Mesenteric fat pad (tissue), 1 donor: ENCODE data around the gene CAPN12. TPM values are rescaled to one million over a fixed set of nuclear protein-coding genes. Genes with fewer than 3 reads are reported as not detected.
"Not testable (repeated sequence)": the region's sequence is repeated elsewhere in the genome, so short reads cannot be mapped to it uniquely, and the experiment has no call there.

Experiments
- DNase-seq: peaks from one replicate; pipeline ENCODE4 v3.0.0-alpha.2; 2020; ENCODE audit warnings: low spot score
- long read RNA-seq: library from polyadenylated mRNA; unstranded; transcript quantifications from one replicate; pipeline ENCODE4 v2.0.0, GENCODE V29; 2020
- total RNA-seq: library from RNA; stranded (reverse); fragmentation: NEBNext Ultra II Directional; extraction: Animal tissue kit (Norgen Biotek cat#: 25700); gene quantifications from one replicate; pipeline ENCODE4 v1.2.1, GENCODE V29; 2021
- donor health status: DM: yes; HTN: yes; CAD: no.

The CAPN12 gene, protein sequence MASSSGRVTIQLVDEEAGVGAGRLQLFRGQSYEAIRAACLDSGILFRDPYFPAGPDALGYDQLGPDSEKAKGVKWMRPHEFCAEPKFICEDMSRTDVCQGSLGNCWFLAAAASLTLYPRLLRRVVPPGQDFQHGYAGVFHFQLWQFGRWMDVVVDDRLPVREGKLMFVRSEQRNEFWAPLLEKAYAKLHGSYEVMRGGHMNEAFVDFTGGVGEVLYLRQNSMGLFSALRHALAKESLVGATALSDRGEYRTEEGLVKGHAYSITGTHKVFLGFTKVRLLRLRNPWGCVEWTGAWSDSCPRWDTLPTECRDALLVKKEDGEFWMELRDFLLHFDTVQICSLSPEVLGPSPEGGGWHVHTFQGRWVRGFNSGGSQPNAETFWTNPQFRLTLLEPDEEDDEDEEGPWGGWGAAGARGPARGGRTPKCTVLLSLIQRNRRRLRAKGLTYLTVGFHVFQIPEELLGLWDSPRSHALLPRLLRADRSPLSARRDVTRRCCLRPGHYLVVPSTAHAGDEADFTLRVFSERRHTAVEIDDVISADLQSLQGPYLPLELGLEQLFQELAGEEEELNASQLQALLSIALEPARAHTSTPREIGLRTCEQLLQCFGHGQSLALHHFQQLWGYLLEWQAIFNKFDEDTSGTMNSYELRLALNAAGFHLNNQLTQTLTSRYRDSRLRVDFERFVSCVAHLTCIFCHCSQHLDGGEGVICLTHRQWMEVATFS
- 1.3 TPM for total RNA-seq
- long read RNA-seq, partial matches to known transcripts, result 1 of 4 reads
- long read RNA-seq, other reads (novel, unspliced or antisense), result 3 of 4 reads

- no peak for DNase-seq
Measured at GRCh38 chr19:38744298-38744681, at the start of gene CAPN12. TSS of gene CAPN12 (minus strand) at chr19:38744474. CDS start at chr19:38744165, 309 bp downstream.

- DNase-seq, result no peak
Measured at GRCh38 chr19:38793671-38794070, 49.4 kb upstream of the CAPN12 start.

DNA sequence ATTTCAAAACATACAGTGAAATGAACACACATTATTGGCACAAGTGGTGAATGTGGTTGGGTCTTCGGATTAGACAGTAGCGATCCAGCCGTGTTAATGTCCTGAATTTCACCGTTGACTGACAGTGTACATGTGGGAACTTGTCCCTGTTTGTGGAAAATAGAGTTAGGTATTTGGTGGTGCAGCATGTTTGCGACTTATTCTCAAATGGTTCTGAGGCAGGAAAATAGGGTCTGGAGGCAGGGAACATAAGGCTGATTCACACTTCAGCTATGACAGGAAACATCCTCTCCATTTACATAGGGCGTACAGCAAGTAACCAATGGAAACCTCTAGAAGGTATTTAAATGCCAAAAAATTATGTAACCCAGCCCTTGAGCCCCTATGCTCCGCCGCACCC is 48.9 kb upstream of the CAPN12 start:
- DNase-seq, result no peak

GRCh38 chr19:38792250-38793111 is 48.2 kb upstream of the CAPN12 start:
- DNase-seq, result no peak

DNA sequence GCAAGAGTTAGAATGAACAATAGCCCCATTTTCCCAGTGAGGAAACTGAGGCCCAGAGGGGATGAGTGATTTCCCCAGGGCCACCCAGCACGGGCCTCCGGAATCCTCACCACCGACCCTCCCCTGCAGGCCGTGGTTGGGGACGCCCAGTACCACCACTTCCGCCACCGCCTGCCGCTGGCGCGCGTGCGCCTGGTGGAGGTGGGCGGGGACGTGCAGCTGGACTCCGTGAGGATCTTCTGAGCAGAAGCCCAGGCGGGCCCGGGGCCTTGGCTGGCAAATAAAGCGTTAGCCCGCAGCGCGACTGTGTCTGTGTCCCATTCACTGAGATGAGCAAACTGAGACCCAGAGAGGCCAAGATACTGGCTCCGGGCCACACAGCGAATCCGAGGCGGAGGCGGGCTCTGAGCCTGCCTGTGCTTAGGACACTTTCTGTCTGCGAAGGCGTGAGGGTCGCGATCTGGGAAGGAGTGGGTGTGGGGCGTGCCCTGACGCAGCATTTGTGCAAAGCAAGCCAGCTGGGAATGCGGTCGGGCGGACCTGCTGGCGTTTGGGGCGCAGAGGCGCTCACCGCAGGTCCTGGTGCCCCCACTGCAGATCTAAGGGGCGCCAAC is 47.3 kb upstream of the CAPN12 start:
- DNase-seq, result not testable (repeated sequence)

DNA sequence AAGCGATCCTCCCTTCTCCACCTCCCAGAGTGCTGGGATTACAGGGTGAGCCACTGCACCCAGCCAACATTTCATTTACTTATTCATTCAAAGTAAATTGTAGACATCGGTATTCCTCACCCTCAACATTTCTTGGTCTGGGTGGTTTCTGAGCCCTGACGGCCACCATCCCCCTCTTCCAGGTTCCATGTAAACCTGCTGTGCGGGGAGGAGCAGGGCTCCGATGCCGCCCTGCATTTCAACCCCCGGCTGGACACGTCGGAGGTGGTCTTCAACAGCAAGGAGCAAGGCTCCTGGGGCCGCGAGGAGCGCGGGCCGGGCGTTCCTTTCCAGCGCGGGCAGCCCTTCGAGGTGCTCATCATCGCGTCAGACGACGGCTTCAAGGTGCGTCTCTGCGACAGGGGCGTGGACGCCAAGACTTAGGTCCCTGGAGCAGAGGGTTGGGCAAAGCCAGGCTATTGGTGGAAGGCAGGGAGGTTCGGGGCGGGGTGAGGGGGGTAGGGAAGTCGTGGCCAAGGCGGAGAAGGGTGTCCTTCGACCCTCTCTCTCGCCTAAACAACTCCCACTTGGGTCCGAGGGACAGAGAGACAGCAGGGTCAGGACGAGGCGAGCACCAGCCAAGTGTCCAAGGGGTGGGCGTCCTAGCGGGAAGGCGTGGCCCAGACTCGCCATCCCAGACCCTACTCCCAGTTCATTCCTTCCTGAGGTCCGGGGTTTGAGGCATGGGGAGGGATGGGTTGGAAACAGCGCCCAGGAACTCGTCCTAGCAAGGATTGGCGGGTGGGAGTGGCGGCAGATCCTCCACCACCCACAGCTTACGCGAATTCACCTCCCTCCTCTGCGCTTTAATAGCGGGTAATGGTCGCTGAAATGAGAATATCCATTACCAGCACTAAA is 46.5 kb upstream of the CAPN12 start:
- DNase-seq, result not testable (repeated sequence)

DNA sequence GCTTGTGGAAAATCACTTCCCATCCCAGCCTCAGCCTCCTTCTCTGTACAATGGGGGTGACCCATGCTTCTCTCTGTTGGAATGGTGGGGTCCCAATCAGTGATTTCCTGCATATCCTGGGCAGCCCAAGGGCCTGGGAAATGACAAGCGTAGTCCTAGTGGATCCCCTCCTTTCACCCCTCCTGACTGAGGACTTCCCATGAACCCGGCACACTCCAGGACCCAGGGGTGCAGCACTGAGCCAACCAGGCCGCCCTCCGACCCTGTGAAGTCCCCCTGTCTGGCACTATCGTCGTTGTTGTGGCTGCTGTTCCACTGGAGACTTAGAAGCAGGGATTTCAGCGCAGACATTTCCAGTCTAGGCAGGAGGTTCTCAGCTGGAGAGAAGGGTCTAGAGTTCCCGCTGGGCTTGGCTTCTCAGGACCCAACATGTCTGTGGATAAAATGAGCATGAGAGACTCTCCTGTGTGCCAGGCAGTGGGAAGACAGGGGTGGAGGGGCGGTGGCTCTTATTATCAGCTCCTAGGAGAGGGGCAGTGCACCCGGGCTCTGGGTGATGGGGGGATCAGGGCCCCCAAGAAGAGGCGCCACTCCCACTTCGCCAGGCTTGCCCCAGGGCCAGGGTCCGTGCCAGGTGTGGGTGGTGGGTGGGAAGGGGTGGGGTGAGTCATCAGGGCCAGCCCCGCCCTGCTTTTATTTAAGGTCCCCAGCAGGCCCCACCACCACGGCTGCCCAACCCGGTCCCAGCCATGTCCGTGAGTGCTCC is 44.4 kb upstream of the CAPN12 start, which contains the start of gene LGALS7B:
TSS of gene LGALS7B (plus strand) at position 723 of the 766 bp plus-strand sequence. CDS start at position 750, 27 bp downstream.
- no peak for DNase-seq

DNA sequence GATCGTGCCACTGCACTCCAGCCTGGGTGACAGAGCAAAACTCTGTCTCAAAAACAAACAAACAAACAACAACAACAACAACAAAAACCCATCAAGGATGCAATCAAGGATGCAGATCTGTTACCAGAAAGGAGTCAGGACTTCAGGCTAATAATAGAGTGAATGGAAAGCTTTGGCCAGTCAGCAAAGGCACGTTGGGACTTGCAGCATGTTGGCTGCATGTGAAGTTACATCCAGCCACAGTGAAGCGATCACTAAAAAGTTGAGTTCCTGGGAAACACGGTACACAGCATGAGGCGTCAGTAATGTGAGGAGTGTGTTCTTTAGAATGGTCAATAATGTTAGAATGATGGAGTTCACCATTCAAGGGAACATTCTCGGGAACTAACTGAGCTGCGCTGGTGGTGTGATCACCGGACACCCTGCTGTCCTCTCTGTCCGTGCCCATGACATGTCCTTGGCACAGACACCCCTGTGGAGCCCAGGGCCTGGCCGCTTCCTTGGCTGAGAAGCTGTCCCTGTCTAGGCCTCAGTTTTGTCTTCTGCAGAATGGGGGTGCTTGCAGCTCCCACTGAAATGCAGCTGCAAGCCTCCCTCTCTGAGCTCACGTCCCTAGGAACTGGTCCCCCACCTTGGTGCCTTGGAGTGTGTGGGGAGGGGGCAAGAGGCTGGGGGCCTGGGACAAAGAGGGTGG is 42.4 kb upstream of the CAPN12 start:
- DNase-seq, result no peak

GRCh38 chr19:38786061-38786460 is 41.8 kb upstream of the CAPN12 start:
- DNase-seq, result not testable (repeated sequence)

DNA sequence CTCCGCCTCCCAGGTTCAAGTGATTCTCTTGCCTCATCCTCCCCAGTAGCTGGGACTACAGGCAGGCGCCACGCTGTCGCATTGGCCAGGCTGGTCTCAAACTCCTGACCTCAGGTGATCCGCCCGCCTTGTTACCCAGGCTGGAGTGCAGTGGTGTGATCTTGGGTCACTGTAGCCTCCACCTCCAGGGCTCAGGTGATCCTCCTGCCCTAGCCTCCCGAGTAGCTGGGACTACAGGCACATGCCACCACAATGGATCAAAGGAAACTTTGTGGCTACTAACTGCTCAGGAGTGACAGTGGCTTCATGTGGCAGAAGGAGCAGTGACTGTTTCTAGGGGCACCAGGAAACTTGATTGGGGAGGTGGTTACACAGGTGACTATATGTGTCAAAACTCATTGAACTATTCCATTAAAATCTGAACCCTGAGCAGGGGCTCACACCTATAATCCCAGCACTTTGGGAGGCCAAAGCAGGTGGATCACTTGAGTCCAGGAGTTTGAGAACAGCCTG is 41.0 kb upstream of the CAPN12 start:
- no peak for DNase-seq

DNA sequence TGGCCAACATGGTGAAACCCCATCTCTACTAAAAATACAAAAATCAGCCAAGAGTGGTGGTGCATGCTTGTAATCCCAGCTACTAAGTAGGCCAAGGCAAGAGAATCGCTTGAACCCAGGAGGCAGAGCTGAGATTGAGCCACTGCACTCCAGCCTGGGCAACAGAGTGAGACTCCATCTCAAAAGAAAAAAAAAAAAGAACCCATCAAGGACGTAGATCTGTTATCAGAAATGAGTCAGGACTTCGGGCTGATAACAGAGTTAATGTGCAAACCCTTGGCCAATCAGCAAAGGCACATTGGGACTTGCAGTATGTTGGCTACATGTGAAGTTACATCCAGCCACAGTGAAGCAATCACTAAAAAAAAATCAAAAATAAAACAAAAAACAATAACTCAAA is 40.0 kb upstream of the CAPN12 start:
- no peak for DNase-seq

DNA sequence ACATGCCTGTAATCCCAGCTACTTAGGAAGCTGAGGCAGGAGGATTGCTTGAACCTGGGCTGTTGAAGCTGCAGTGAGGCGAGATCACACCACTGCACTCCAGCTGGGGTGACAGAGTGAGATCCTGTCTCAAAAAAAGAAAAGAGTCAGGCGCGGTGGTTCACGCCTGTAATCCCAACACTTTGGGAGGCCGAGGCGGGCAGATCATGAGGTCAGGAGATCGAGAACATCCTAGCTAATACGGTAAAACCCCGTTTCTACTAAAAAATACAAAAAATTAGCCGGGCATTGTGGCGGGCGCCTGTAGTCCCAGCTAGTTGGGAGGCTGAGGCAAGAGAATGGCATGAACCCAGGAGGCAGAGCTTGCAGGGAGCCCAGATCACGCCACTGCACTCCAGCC is 37.9 kb upstream of the CAPN12 start:
- not testable (repeated sequence) for DNase-seq

DNA sequence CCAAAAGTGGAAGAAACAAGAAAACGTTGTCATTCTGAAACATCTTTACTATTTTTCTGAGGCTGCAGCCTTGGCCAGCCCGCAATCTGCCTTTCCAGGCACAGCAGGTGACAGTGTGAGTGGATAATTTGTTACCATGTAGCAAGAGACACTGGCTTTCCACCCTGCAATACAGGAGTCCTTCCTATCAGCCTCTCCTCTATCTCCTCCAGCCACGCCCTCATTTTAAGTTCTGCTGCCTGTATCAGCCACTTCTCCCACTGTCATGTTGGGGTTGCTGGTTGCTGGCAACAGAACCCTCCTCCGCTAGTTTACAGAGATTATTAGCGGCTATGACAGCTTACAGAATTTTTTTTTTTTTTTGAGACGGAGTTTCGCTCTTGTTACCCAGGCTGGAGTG is 36.8 kb upstream of the CAPN12 start:
- no peak for DNase-seq

DNA sequence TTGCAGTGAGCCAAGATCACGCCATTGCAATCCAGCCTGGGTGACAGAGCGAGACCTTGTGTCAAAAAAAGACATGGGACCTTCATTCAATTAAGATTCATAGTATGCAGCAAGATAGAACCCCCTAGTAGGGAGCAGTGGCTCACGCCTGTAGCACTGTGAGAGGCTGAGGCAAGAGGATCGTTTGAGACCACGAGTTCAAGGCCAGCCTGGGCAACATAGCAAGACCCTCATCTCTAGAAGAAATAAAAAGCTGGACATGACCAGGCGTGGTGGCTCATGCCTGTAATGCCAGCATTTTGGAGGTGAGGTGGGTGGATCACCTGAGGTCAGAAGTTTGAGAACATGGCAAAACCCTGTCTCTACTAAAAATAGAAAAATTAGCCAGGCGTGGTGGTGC is 36.2 kb upstream of the CAPN12 start:
- no peak for DNase-seq

GRCh38 chr19:38778733-38779132 is 34.5 kb upstream of the CAPN12 start:
- no peak for DNase-seq

GRCh38 chr19:38774181-38774950 is 30.1 kb upstream of the CAPN12 start:
- no peak for DNase-seq

- DNase-seq, result no peak
Measured at GRCh38 chr19:38773469-38774177, 29.3 kb upstream of the CAPN12 start, which contains the start of gene LGALS7. TSS of gene LGALS7 (minus strand) at chr19:38773517. CDS start at chr19:38773492, 25 bp downstream.
